PC-3 (cell line): ENCODE measurements around the gene RANBP1. TPM values are rescaled to one million over a fixed set of nuclear protein-coding genes. Genes with fewer than 3 reads are reported as not detected.

Experiments used
- ATAC-seq: fragments of 200-7000 bp; cut with Tn5 transposase; 2 replicates; pipeline ENCODE4 v1.9.1; 2020; ENCODE audit warnings: mild to moderate bottlenecking, moderate library complexity
- BruUV-seq: library from RNA; stranded (reverse); fragments of 400-500 nt; replicated peaks from 2 replicates; lab custom pipeline; 2021; lab: Mats Ljungman, UMichigan
- CTCF ChIA-PET: fragments of 300-600 bp; sonication (Branson Sonifier 250); formaldehyde crosslinking; loops from one replicate; lab custom pipeline; 2022; ENCODE audit warnings: antibody characterized with exemption; lab: Charles Lee
- POLR2A ChIA-PET: fragments of 300-600 bp; sonication (Branson Sonifier 250); formaldehyde crosslinking; loops from one replicate; lab custom pipeline; 2022; ENCODE audit warnings: antibody characterized with exemption; ENCODE audit not compliant: unreplicated experiment; lab: Charles Lee
- DNase-seq: peaks from one replicate; pipeline ENCODE4 v3.0.0-alpha.2; 2015
- H2AFZ ChIP-seq: fragments of 300-600 bp; sonication (generic); 2 replicates; pipeline ENCODE4 v1.6.0; 2016; ENCODE audit warnings: antibody characterized with exemption, low read length
- H3F3A ChIP-seq: fragments of 300-600 bp; sonication (generic); one replicate; pipeline ENCODE4 v1.6.0; 2017; ENCODE audit warnings: antibody characterized with exemption, low read length, control low read depth, mild to moderate bottlenecking; ENCODE audit not compliant: unreplicated experiment
- H3K27ac ChIP-seq: fragments of 300-600 bp; sonication (generic); 2 replicates; pipeline ENCODE4 v1.5.1; 2016; ENCODE audit warnings: mild to moderate bottlenecking, low read length
- H3K27me3 ChIP-seq: fragments of 300-600 bp; sonication (generic); 2 replicates; pipeline ENCODE4 v1.6.1; 2016; ENCODE audit warnings: low read length, mixed read lengths
- H3K36me3 ChIP-seq: fragments of 300-600 bp; sonication (generic); 2 replicates; pipeline ENCODE4 v1.6.1; 2016; ENCODE audit warnings: low read depth, mixed run types, low read length, mixed read lengths
- H3K4me1 ChIP-seq: fragments of 300-600 bp; sonication (generic); 2 replicates; pipeline ENCODE4 v1.5.1; 2016; ENCODE audit warnings: low read length; ENCODE audit not compliant: insufficient read depth
- H3K4me2 ChIP-seq: fragments of 300-600 bp; sonication (generic); 2 replicates; pipeline ENCODE4 v1.6.0; 2016; ENCODE audit warnings: low read length
- H3K4me3 ChIP-seq: fragments of 300-600 bp; sonication (generic); 2 replicates; pipeline ENCODE4 v1.5.1; 2016; ENCODE audit warnings: mild to moderate bottlenecking, low read length, mixed read lengths
- H3K79me2 ChIP-seq: fragments of 300-600 bp; sonication (generic); 2 replicates; pipeline ENCODE4 v1.6.1; 2017; ENCODE audit warnings: low read length, mixed read lengths
- H3K9ac ChIP-seq: fragments of 300-600 bp; sonication (generic); 2 replicates; pipeline ENCODE4 v1.6.0; 2016; ENCODE audit warnings: mild to moderate bottlenecking, low read length
- H3K9me2 ChIP-seq: fragments of 300-600 bp; sonication (generic); replicated peaks from 2 replicates; pipeline ENCODE4 v1.6.1; 2016; ENCODE audit warnings: mixed run types, low read length, mixed read lengths
- H3K9me3 ChIP-seq: fragments of 300-600 bp; sonication (generic); 2 replicates; pipeline ENCODE4 v1.6.1; 2016; ENCODE audit warnings: low read length, mixed read lengths
- H4K20me1 ChIP-seq: fragments of 300-600 bp; sonication (generic); 2 replicates; pipeline ENCODE4 v1.6.1; 2016; ENCODE audit warnings: low read length, mixed read lengths
- EZH2 ChIP-seq: fragments of 300-600 bp; sonication (generic); IDR thresholded peaks from one replicate; pipeline ENCODE4 v1.6.1; 2017; ENCODE audit warnings: antibody characterized with exemption, mild to moderate bottlenecking, low read length; ENCODE audit not compliant: unreplicated experiment
- EZH2phosphoT487 ChIP-seq: fragments of 300-600 bp; sonication (generic); IDR thresholded peaks from 2 replicates; pipeline ENCODE4 v1.6.1; 2018; ENCODE audit warnings: mild to moderate bottlenecking, antibody characterized with exemption, low read length, borderline replicate concordance
- intact Hi-C: fragments of 100-400 bp; cut with micrococcal nuclease; formaldehyde crosslinking; loops from 2 replicates; pipeline ENCODE4 v1.9.0; 2023
- total RNA-seq: library from RNA; depleted of rRNA; stranded (reverse); fragments of >200 nt; gene quantifications from 2 replicates; pipeline ENCODE4 v1.2.3, GENCODE V29; 2014
- TF ChIP-seq, protein P1 (sequence below): fragments of 300-600 bp; sonication (generic); conservative IDR thresholded peaks from 2 replicates; pipeline ENCODE4 v1.5.1; 2017; ENCODE audit warnings: antibody characterized with exemption, low read depth, mild to moderate bottlenecking, low read length

RANBP1 gene
- total RNA-seq, 1 experiment from 2014 or later: 356 TPM

DNA sequence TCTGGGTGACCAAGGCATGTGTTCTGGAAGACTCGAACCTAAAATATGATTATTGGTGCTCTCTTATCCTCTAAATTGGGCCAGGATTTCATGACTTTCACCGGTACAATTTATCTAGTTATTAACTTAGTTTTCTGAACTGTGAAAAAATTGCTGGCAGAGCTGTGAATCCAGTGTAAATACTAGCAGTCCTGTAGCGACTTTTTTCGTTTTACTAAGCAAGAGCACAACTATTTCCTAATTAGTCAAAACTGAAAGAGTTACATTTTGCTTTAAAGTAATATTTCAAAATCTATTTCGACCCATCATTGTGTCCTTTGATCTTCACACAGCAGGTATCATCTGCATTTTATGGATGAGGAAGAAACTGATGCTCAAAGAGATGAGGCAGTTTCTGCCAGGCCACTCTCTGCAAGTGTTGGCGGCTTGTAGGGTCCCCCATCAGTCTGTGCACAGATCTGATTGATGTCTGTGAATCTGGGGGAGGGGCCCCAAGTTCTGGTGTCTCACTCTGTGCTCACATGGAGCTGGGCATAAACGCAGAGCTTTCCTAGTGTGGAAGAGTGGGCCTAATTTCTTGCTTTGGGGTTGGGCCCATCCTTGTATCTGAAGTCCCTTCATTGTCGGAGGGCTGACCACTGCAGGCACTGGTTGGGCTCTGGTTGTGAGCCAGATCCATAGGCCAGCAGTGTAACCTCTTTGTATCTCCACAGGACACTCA is 2.6 kb downstream of the RANBP1 start:
- Histone ChIP-seq H3K9me2 (no peaks in the 10 kb centered on the region), H3K4me3 (peak overlapping the region; percentile 95), H3K27me3 (no peaks in the 10 kb centered on the region), H3K79me2 (peaks cover 79% of the 10 kb centered on the region), H3K9me3 (no peaks in the 10 kb centered on the region), H4K20me1 (no peaks in the 10 kb centered on the region), H3K36me3 (peaks cover 21% of the 10 kb centered on the region), H2AFZ (no peak overlapping the region), H3K9ac (peak overlapping the region; percentile 100), H3K27ac (peak overlapping the region; percentile 53; the same call in 1 of the 2 replicates), H3K4me1 (peaks cover 24% of the 10 kb centered on the region), H3F3A (no peaks in the 10 kb centered on the region), H3K4me2 (peak overlapping the region; percentile 92)
- ATAC-seq (no peak), DNase-seq (no peak)
- TSS peak; percentile 40 for BruUV-seq
- intact Hi-C loops: no loop called here
- ChIA-PET CTCF (no interaction called here), POLR2A (interaction anchor here (0.6 kb wide), 1 partner anchor 202 kb away, joined by 7 read pairs; the partner anchor contains the start of gene DGCR6L)
- TF ChIP-seq EZH2 (no peak), EZH2phosphoT487 (no peak)
- TF ChIP-seq, protein P1, sequence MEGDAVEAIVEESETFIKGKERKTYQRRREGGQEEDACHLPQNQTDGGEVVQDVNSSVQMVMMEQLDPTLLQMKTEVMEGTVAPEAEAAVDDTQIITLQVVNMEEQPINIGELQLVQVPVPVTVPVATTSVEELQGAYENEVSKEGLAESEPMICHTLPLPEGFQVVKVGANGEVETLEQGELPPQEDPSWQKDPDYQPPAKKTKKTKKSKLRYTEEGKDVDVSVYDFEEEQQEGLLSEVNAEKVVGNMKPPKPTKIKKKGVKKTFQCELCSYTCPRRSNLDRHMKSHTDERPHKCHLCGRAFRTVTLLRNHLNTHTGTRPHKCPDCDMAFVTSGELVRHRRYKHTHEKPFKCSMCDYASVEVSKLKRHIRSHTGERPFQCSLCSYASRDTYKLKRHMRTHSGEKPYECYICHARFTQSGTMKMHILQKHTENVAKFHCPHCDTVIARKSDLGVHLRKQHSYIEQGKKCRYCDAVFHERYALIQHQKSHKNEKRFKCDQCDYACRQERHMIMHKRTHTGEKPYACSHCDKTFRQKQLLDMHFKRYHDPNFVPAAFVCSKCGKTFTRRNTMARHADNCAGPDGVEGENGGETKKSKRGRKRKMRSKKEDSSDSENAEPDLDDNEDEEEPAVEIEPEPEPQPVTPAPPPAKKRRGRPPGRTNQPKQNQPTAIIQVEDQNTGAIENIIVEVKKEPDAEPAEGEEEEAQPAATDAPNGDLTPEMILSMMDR: no peak

DNA sequence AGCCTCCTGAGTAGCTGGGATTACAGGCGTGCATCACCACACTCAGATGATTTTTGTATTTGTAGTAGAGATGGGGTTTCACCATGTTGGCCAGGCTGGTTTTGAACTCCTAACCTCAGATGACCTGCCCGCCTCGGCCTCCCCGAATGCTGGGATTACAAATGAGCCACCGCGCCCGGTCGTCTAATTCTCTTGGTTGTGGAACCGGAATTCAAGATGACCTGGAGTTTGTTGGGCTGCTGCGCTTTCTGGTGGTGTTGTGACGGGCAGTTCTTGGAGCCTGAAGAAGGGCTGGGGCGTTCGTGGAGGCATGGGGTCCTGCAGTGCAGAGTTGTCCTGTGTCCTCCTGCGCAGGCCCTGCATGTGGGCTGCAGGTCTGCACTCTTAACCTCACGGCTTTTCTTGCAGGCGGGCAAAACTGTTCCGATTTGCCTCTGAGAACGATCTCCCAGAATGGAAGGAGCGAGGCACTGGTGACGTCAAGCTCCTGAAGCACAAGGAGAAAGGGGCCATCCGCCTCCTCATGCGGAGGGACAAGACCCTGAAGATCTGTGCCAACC is 6.0 kb downstream of the RANBP1 start:
- no peak overlapping the region for H3K27ac ChIP-seq
- H3K9ac ChIP-seq: no peak overlapping the region
- H3K4me2 ChIP-seq: no peak overlapping the region
- no peaks in the 10 kb centered on the region for H3K9me3 ChIP-seq
- DNase-seq (no peak), ATAC-seq (no peak)
- CTCF ChIA-PET: no interaction called here
- peaks cover 13% of the 10 kb centered on the region for H3K4me1 ChIP-seq
- H4K20me1 ChIP-seq: no peaks in the 10 kb centered on the region
- no peaks in the 10 kb centered on the region for H3K27me3 ChIP-seq
- TF ChIP-seq, protein P1: no peak
- TF ChIP-seq EZH2phosphoT487 (no peak), EZH2 (no peak)
- H3K4me3 ChIP-seq: no peak overlapping the region
- H2AFZ ChIP-seq: no peak overlapping the region
- no peaks in the 10 kb centered on the region for H3F3A ChIP-seq
- intact Hi-C loops: no loop called here
- no TSS peak for BruUV-seq
- H3K79me2 ChIP-seq: peaks cover 58% of the 10 kb centered on the region
- no peaks in the 10 kb centered on the region for H3K9me2 ChIP-seq
- H3K36me3 ChIP-seq: peaks cover 14% of the 10 kb centered on the region
- POLR2A ChIA-PET: no interaction called here
